NB4 (cell line): ENCODE data around the gene ZNF653.

Source experiments
- DNase-seq: peaks from one replicate; pipeline ENCODE4 v3.0.0; 2010; ENCODE audit warnings: low read depth
- H3K4me3 ChIP-seq: one replicate; pipeline ENCODE4 v1.5.1; 2011; ENCODE audit warnings: mild to moderate bottlenecking, low read depth, low read length, moderate library complexity
- CTCF ChIP-seq: IDR thresholded peaks from one replicate; pipeline ENCODE4 v1.5.1; 2012; ENCODE audit warnings: low read depth, low read length
- MAX ChIP-seq: IDR thresholded peaks from 2 replicates; pipeline ENCODE4 v1.6.1; 2011; ENCODE audit warnings: low read depth, low read length
- MYC ChIP-seq: IDR thresholded peaks from 2 replicates; pipeline ENCODE4 v1.6.1; 2011; ENCODE audit warnings: low read depth, low read length
- POLR2A ChIP-seq: IDR thresholded peaks from 2 replicates; pipeline ENCODE4 v1.6.1; 2011; ENCODE audit warnings: mild to moderate bottlenecking; ENCODE audit not compliant: insufficient read length; ENCODE audit errors: extremely low read depth

ZNF653 gene

GRCh38 chr19:11448410-11448809 lies 57.2 kb downstream of the ZNF653 start:
- DNase-seq = no peak
- TF ChIP-seq POLR2A = no peak
- no peak for TF ChIP-seq CTCF
- no peak for TF ChIP-seq MAX
- TF ChIP-seq MYC = no peak
- no peak overlapping the region for H3K4me3 ChIP-seq

- no peak for DNase-seq
- H3K4me3 ChIP-seq = no peak overlapping the region
- TF ChIP-seq POLR2A = no peak
- no peak for TF ChIP-seq MAX
- no peak for TF ChIP-seq MYC
- TF ChIP-seq CTCF = no peak
Observed at GRCh38 chr19:11447347-11448262, 58.0 kb downstream of the ZNF653 start.

GRCh38 chr19:11446652-11447301 lies 58.9 kb downstream of the ZNF653 start:
- DNase-seq = peak; percentile 58
- no peak overlapping the region for H3K4me3 ChIP-seq
- TF ChIP-seq MYC (no peak), MAX (no peak), CTCF (peak; percentile 56), POLR2A (no peak)

GRCh38 chr19:11446271-11446651 lies 59.4 kb downstream of the ZNF653 start:
- no peak overlapping the region for H3K4me3 ChIP-seq
- no peak for TF ChIP-seq POLR2A
- no peak for TF ChIP-seq CTCF
- no peak for TF ChIP-seq MAX
- no peak for TF ChIP-seq MYC
- no peak for DNase-seq

GRCh38 chr19:11445141-11445540 lies 60.5 kb downstream of the ZNF653 start:
- TF ChIP-seq POLR2A (no peak), CTCF (no peak), MAX (no peak), MYC (no peak)
- DNase-seq = no peak
- no peak overlapping the region for H3K4me3 ChIP-seq
